ENCODE data around the gene MIPOL1.
"Not testable (repeated sequence)": the region's sequence is repeated elsewhere in the genome, so short reads cannot be mapped to it uniquely, and the experiment has no call there.

The MIPOL1 gene

GRCh38 chr14:37187840-37188577, 9.7 kb upstream of the MIPOL1 start:
- not testable (repeated sequence) for DNase-seq (ENCODE audit: low read depth in 2 of 2)

GRCh38 chr14:37189733-37190132, 8.0 kb upstream of the MIPOL1 start:
- DNase-seq (ENCODE audit: low read depth in 2 of 2): not testable (repeated sequence)

- DNase-seq (ENCODE audit: low read depth in 2 of 2): no peak
Observed at GRCh38 chr14:37194698-37195097, 3.0 kb upstream of the MIPOL1 start.

- DNase-seq (ENCODE audit: low read depth in 2 of 2): no peak
Observed at GRCh38 chr14:37195327-37195726, 2.4 kb upstream of the MIPOL1 start.

GRCh38 chr14:37196604-37197420, 925 bp upstream of the MIPOL1 start:
- DNase-seq (ENCODE audit: low read depth in 2 of 2): no peak

- DNase-seq (ENCODE audit: low read depth in 2 of 2): no peak
Observed at GRCh38 chr14:37198273-37198598, 499 bp downstream of the MIPOL1 start.

- no peak for DNase-seq (ENCODE audit: low read depth in 2 of 2)
Observed at GRCh38 chr14:37198907-37199306, 1.2 kb downstream of the MIPOL1 start.

- no peak for DNase-seq (ENCODE audit: low read depth in 2 of 2)
Observed at GRCh38 chr14:37201724-37202123, 4.0 kb downstream of the MIPOL1 start.

- no peak for DNase-seq (ENCODE audit: low read depth in 2 of 2)
Observed at GRCh38 chr14:37202265-37202664, 4.5 kb downstream of the MIPOL1 start.

- no peak for DNase-seq (ENCODE audit: low read depth in 2 of 2)
Observed at GRCh38 chr14:37202812-37203211, 5.1 kb downstream of the MIPOL1 start.

- DNase-seq (ENCODE audit: low read depth in 2 of 2): no peak
Observed at GRCh38 chr14:37203423-37203822, 5.7 kb downstream of the MIPOL1 start.

- not testable (repeated sequence) for DNase-seq (ENCODE audit: low read depth in 2 of 2)
Observed at GRCh38 chr14:37205623-37206605, 8.2 kb downstream of the MIPOL1 start.

GRCh38 chr14:37209617-37210016, 11.9 kb downstream of the MIPOL1 start:
- DNase-seq (ENCODE audit: low read depth in 2 of 2): not testable (repeated sequence)

GRCh38 chr14:37210448-37210847, 12.7 kb downstream of the MIPOL1 start:
- DNase-seq (ENCODE audit: low read depth in 2 of 2): no peak

- no peak for DNase-seq (ENCODE audit: low read depth in 2 of 2)
Observed at GRCh38 chr14:37213016-37213415, 15.3 kb downstream of the MIPOL1 start.

- DNase-seq (ENCODE audit: low read depth in 2 of 2): no peak
Observed at GRCh38 chr14:37215345-37215744, 17.6 kb downstream of the MIPOL1 start.

- no peak for DNase-seq (ENCODE audit: low read depth in 2 of 2)
Observed at GRCh38 chr14:37221073-37221472, 23.3 kb downstream of the MIPOL1 start.

- DNase-seq (ENCODE audit: low read depth in 2 of 2): no peak
Observed at GRCh38 chr14:37223947-37224474, 26.3 kb downstream of the MIPOL1 start.

GRCh38 chr14:37225668-37226067, 27.9 kb downstream of the MIPOL1 start:
- DNase-seq (ENCODE audit: low read depth in 2 of 2): not testable (repeated sequence)

- DNase-seq (ENCODE audit: low read depth in 2 of 2): no peak
Observed at GRCh38 chr14:37230551-37231194, 32.9 kb downstream of the MIPOL1 start.

GRCh38 chr14:37232907-37233481, 35.3 kb downstream of the MIPOL1 start:
- DNase-seq (ENCODE audit: low read depth in 2 of 2): no peak
